HPDE6-E6E7 (cell line): Measurements from ENCODE around the gene CYP26C1.
"Not testable (repeated sequence)": the region's sequence is repeated elsewhere in the genome, so short reads cannot be mapped to it uniquely, and the experiment has no call there.

Experiments
- DNase-seq: peaks from one replicate; pipeline ENCODE4 v3.0.0; 2011; ENCODE audit warnings: missing footprints; ENCODE audit errors: extremely low spot score

The CYP26C1 gene

DNA sequence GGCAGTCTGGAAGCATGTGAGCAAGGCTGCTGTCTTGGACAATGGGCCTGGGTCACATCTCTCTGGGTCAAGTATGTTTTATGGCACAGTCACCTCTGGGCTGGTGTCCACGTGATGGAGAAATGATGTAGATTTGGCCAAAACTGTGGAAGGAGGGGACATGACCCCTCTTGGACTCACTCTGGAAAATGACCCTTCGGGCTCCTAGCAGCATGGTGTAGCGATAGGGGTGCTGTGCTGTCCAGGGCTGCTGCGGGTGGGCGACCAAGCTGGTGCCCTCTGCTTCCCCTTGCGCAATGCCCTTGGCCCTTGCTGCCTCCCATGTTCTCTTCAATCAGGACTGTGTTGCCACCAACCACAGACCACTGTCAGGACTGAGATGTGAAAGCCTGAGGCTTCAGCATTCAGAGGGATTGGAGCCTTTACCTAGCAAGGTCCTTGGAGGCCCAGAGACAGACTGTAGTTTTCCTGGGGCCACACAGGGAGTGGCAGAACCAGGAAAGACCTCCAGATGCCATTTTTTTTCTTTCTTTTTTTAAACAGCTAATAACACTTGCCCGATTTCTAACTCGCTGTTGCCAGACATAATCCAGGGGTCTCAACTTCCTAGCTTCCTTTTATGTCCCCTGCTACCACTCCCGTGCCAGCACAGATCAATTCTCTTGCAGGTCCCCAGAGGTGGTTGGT, 19.2 kb downstream of the CYP26C1 start:
- DNase-seq: no peak

DNA sequence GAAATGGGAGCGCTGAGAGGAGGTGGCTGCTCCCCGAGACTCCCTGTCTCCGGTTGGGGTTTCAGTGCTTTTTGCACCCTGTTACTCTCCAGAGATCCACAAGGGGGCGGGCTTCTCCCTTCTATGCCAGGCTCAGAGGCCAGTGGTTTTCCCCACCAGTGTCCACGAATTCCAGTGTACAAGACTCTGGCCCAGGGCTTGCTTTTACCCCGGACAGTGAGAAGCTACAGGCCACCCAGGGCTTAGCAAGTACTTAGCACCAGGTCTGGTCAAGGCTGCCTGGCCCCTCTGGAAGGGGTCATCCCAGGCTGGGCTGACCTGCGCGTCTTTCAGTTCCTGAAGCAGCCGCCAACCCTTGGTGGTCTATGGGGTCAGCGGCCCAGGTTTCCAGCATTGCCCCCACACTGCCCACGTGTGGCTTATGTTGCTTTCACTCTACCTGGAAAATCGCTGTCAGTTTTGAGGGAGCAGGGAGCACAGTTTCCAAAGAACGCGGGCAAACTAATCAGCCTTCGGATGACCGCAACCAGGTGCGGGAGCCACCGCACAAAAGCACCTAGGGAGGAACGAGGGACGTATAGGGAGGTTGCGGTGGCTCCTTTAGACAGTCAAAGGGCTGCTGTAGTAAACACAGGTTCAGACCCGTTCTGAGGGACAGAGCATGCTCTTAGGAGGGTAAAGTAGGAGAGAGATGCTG, 19.9 kb downstream of the CYP26C1 start:
- peak; percentile 74 for DNase-seq

DNA sequence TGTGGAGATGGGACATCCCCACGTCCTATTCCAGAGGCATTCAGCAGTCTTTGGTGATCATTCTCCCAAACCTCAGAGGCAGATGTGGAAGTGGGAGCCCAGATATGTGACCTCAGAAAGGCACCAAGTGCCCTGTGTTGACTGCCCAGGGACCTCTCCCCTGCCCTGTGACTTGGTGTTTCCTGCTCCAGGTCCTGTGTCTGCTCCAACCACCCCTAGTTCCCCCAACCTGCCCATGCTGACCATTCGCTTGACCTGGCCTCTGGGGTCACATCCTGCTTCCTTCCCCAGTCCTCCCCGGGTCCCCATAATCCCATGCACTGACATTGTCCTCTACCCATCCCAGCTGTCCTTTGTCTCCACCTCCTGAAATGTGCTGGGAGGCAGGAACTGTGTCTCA, 20.7 kb downstream of the CYP26C1 start:
- DNase-seq: no peak

GRCh38 chr10:93081834-93082233, 21.2 kb downstream of the CYP26C1 start:
- DNase-seq: no peak

DNA sequence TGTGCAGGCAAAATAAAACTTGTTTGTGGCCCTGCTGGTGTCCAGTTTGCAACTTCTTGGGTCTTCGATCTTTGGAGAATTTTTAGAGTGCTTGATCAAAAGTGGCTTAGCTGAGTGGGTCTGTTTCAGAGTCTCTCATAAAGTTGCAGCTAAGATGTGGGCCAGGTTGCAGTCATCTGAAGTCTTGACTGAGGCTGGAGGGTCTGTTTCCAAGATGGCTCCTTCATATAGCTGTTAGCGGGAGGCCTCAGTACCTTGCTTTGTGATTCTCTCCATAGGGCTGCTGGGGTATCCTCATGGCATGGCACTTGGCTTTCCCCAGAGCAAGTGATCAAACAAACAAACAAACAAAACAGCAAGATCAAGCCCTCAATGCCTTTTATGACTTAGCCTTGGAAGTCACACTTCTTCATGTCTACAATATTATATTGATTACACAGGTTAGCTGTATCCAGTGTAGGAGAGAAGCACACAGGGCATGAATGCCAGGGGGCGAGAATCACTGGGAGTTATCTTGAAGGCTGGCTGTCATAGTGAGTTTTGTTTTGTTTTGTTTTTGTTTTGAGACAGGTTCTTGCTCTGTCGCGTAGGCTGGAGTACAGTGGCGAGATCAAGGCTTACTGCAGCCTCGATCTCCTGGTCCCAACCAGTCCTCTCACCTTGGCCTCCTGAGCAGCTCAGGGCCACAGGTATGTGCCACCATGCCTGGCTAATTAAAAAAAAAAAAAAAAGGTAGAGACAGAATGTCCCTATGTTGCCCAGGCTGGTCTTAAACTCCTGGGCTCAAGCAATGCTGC, 23.3 kb downstream of the CYP26C1 start:
- DNase-seq: no peak

DNA sequence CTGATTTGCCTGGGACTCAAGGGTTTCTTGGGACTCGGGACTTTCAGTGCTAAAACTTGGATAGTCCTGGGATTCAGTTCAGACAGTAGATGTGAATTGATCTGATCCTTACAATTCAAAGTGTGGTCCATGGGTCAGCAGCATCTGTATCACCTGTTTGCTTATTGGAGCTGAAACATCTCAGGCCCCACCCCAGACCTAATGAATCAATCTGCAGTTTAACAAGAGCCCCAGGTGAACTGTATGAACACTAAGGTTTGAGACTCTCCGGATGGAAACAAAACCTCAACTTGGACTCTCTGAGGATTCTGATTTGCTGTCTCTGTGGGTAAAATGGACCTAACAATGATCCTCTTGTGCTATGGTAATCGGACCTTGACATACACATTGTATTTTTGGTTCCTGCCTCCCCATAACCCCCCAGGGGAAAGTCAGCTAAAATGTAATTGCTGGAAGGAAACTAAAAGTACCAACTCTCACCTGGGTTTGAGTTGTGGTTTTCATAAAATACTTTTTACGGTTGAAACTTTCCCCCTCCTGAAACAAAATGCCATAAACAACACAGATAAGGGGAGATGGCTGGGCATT, 24.8 kb downstream of the CYP26C1 start:
- DNase-seq: no peak

DNA sequence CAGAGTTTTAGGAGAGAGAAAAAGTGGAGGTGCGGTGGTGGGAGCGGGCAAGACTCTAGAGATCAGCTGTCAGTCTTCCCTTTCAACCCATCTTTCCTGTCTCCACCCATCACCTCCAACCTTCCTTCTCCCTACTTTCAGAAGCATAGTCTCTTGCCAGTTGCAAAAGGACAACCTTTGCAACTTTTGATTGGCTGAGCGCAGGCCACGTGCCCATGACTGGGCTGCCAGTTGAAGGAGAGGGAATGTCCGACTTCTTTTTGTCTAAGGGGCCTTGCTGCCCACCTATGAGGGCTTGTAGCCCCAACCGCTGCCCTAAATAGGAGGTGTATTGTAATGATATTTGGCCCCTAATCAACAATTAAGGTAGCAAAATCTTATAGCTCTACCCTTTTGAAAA, 25.7 kb downstream of the CYP26C1 start:
- no peak for DNase-seq

DNA sequence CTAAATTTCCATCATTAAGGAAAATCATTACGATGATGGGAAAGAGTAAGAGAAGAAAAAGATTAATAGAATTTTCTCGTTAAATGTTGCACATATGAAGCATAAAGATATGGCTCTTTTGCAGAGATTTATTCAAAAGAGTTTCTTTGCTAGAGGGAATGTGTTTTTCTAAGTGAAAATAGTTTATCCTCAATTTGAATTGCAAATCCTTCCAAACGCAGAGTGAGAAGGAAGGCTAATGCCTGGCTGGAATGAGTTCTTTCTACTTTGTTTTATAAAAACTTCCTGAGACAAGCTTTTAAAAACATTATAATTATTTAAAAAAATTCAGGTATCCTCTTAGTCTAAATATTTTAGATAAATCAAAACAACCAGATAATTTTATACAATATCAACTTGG, 27.2 kb downstream of the CYP26C1 start:
- DNase-seq: no peak

DNA sequence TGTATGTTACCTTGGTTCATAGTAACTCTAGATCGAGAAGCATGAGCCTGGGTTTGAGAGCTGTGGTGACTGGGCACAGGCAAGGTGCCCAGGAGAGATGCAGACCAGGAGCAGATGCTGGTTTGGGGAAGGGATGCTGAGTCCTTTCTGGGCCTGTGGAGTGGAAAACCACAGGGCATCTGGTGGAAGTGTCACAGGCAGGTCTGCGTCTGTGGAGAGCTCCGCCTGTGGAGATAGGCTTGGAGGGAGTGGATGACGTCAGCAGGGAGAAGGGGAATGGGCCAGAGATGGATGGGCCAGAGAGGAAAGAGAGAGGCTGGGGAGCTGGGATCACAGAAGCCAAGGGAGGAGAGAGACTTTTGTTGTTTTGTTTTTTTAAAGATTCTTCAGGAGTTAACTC, 27.9 kb downstream of the CYP26C1 start:
- no peak for DNase-seq

DNA sequence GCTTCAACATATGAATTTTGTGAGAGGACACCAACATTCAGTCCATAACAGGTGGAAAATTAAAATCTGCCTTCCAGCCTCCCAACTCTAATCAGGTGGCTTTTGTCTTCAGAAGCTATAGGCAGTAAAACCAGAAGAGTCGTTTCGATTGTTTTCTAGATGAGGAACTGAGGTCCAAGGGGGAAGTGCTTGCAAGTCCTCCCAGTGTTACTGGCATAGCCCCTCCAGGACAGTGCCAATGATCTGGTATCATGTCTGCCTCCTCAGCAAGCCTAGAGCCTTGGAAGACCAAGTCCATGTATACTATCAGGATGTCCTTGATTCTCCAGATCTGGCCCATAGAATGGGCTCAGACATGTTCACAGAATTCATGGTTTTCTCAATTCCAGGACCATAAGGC, 30.0 kb downstream of the CYP26C1 start:
- no peak for DNase-seq

DNA sequence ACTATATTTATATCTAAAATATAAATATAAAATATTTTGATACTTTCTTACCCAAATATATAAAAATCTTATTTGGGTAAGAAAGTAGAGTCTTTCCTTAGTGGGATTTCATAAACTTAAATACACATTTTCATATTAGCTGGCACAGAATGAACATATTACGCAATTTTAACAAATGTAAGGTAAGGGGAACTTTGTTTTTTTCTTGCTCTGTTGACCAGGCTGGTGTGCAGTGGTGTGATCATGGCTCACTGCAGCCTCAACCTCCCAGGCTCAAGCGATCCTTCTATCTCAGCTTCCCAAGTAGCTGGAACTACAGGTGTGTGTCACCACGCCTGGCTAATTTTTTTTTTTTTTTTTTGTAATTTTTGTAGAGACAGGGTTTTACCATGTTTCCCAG, 31.4 kb downstream of the CYP26C1 start:
- DNase-seq: no peak

GRCh38 chr10:93095225-93095624, 34.6 kb downstream of the CYP26C1 start:
- DNase-seq: no peak

GRCh38 chr10:93096901-93097300, 36.3 kb downstream of the CYP26C1 start:
- DNase-seq: no peak

DNA sequence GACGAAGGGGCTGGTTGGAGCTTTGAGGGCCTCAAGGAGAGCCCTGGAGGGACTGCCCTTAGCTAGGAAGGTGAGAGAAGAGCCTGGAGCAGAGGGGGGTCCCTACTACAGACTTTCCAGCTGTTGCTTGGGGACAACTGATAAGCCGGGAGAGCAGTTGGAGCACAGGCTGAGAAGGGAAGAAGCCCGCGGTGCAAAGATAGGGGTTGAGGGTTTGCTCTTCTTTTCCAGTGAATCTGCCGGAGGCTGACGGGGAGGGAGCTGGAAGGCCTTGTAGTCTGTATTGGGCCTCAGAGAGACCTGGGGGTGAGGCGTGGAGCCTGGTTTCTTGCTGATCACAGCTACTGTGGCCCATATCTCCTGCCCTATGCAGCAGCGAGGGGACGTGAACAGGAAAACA, 36.8 kb downstream of the CYP26C1 start:
- DNase-seq: no peak

- no peak for DNase-seq
Observed at GRCh38 chr10:93098816-93099215, 38.2 kb downstream of the CYP26C1 start.

DNA sequence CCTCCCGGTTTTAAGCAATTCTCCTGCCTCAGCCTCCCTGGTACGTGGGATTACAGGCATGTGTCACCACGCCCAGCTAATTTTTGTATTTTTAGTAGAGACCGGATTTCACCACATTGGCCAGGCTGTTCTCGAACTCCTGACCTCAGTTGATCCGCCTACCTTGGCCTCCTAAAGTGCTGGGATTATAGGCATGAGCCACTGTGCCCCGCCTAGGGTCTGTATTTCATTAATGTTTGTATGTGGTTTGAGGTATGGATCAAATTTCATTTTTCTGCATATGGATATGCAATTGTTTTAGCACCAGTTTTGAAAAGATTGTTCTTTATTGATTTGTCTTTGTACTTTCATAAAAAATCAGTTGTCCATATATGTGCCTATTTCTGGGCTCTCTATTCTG, 39.1 kb downstream of the CYP26C1 start:
- no peak for DNase-seq

DNA sequence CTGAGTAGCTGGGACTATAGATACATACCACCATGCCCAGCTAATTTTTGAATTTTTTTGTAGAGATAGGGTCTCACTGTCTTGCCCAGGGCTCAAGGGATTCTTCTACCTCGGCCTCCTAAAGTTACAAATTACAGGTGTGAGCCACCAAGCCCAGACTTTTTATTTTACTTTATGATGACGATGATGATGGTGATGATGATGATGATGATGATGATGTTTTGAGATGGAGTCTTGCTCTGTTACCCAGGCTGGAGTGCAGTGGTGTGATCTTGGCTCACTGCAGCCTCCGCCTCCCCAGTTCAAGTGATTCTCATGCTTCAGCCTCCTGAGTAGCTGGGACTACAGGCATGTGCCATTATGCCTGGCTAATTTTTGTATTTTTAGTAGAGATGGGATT, 40.5 kb downstream of the CYP26C1 start:
- not testable (repeated sequence) for DNase-seq

DNA sequence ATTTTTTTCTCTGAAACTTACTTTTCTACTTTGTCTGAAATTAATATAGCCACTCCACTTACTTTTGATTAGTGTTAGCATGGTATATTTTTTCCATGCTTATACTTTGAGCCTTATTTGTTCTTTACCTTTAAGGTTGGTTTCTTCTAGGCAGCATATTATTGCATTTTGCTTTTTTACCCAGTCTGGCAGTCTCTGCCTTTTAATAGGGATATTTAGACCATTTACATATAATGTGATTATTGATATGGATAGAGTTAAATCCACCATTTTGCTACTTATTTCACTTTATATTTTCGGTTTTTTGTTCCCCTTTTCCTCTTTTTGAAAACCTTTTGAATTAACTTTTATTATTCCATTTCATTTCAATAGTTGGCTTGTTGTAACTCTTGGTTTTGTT, 43.4 kb downstream of the CYP26C1 start:
- no peak for DNase-seq

DNA sequence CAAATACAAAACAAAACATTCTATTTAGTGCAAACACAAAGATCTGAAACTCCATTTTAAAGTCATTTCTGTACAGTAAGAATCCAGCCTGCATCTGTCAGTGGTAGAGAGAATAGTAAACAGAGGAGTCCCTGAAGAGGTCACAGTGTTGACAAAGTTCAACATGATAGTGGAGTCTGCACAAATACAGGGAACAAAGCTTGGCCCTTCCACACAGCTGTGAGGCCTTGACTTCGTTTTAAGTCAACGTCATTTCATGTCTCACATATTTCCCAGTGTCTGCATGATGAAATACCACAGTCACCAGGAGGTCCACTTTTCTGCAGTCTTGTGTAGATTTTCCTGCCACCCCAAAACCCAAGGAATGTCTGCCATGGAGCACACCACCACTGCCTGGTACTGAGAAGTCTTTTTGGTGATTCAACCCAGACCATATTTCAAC, 46.1 kb downstream of the CYP26C1 start:
- no peak for DNase-seq

- no peak for DNase-seq
Observed at GRCh38 chr10:93110472-93111146, 50.0 kb downstream of the CYP26C1 start.

GRCh38 chr10:93113042-93113441, 52.4 kb downstream of the CYP26C1 start:
- DNase-seq: no peak
